Limb (tissue), 2 donors: ENCODE data around the gene TBC1D9.
"Not testable (repeated sequence)": the region's sequence is repeated elsewhere in the genome, so short reads cannot be mapped to it uniquely, and the experiment has no call there.

Source experiments
- DNase-seq, 2 donors: peaks; one replicate each; pipeline ENCODE4 v3.0.0-alpha.2; 2016; ENCODE audit errors: extremely low spot score in 2 of 2

The TBC1D9 gene

GRCh38 chr4:140756319-140757231 lies at the start of gene TBC1D9:
TBC1D9 (minus strand) TSS chr4:140756385; CDS start chr4:140756045, 340 bp downstream.
- peak; percentile 77 to 84 for DNase-seq

- no peak for DNase-seq
Measured at GRCh38 chr4:140805293-140805692, 49.1 kb upstream of the TBC1D9 start.

GRCh38 chr4:140802591-140802990 lies 46.4 kb upstream of the TBC1D9 start:
- DNase-seq: no peak

GRCh38 chr4:140800666-140801065 lies 44.5 kb upstream of the TBC1D9 start:
- no peak for DNase-seq

- no peak for DNase-seq
Measured at GRCh38 chr4:140799686-140800225, 43.6 kb upstream of the TBC1D9 start.

GRCh38 chr4:140793291-140793690 lies 37.1 kb upstream of the TBC1D9 start:
- no peak for DNase-seq

- no peak for DNase-seq
Measured at GRCh38 chr4:140790765-140791164, 34.6 kb upstream of the TBC1D9 start.

- DNase-seq: no peak
Measured at GRCh38 chr4:140790171-140790570, 34.0 kb upstream of the TBC1D9 start.

GRCh38 chr4:140789759-140790158 lies 33.6 kb upstream of the TBC1D9 start:
- no peak for DNase-seq

GRCh38 chr4:140782787-140783186 lies 26.6 kb upstream of the TBC1D9 start:
- DNase-seq: not testable (repeated sequence)

GRCh38 chr4:140781596-140781995 lies 25.4 kb upstream of the TBC1D9 start:
- no peak for DNase-seq

GRCh38 chr4:140777894-140778293 lies 21.7 kb upstream of the TBC1D9 start:
- DNase-seq: no peak

- no peak for DNase-seq
Measured at GRCh38 chr4:140777386-140777785, 21.2 kb upstream of the TBC1D9 start.

GRCh38 chr4:140776556-140776955 lies 20.4 kb upstream of the TBC1D9 start:
- no peak for DNase-seq

- DNase-seq: no peak
Measured at GRCh38 chr4:140774956-140775355, 18.8 kb upstream of the TBC1D9 start.

- no peak for DNase-seq
Measured at GRCh38 chr4:140774510-140774909, 18.3 kb upstream of the TBC1D9 start.

GRCh38 chr4:140769209-140769608 lies 13.0 kb upstream of the TBC1D9 start:
- DNase-seq: no peak

GRCh38 chr4:140764785-140765392 lies 8.7 kb upstream of the TBC1D9 start:
- no peak for DNase-seq

GRCh38 chr4:140762202-140762601 lies 6.0 kb upstream of the TBC1D9 start:
- DNase-seq: no peak

GRCh38 chr4:140757232-140757630 lies 1.0 kb upstream of the TBC1D9 start:
- DNase-seq: no peak

- DNase-seq: peak; percentile 32 to 78
Measured at GRCh38 chr4:140755774-140756318, 339 bp downstream of the TBC1D9 start.
